ENCODE results near the gene DNAH11.

GRCh38 chr7:21706131-21706530, 163.3 kb downstream of the DNAH11 start:
- no peak for TF ChIP-seq CTCF (IDR thresholded peaks at IDR 0.05 in 4 of 5, conservative IDR thresholded peaks at IDR 0.05 in 1 of 5)
- TF ChIP-seq POLR2A (IDR thresholded peaks at IDR 0.05), result no peak
